HG02885 (cell line): Measurements from ENCODE around the gene C13orf46.
"Not testable (repeated sequence)": the region's sequence is repeated elsewhere in the genome, so short reads cannot be mapped to it uniquely, and the experiment has no call there.

Experiments used
- ATAC-seq: cut with Tn5 transposase; IDR thresholded peaks from one replicate; pipeline ENCODE4 v1.9.1; 2021; ENCODE audit warnings: mild to moderate bottlenecking; ENCODE audit not compliant: unreplicated experiment, poor library complexity

The C13orf46 gene

DNA sequence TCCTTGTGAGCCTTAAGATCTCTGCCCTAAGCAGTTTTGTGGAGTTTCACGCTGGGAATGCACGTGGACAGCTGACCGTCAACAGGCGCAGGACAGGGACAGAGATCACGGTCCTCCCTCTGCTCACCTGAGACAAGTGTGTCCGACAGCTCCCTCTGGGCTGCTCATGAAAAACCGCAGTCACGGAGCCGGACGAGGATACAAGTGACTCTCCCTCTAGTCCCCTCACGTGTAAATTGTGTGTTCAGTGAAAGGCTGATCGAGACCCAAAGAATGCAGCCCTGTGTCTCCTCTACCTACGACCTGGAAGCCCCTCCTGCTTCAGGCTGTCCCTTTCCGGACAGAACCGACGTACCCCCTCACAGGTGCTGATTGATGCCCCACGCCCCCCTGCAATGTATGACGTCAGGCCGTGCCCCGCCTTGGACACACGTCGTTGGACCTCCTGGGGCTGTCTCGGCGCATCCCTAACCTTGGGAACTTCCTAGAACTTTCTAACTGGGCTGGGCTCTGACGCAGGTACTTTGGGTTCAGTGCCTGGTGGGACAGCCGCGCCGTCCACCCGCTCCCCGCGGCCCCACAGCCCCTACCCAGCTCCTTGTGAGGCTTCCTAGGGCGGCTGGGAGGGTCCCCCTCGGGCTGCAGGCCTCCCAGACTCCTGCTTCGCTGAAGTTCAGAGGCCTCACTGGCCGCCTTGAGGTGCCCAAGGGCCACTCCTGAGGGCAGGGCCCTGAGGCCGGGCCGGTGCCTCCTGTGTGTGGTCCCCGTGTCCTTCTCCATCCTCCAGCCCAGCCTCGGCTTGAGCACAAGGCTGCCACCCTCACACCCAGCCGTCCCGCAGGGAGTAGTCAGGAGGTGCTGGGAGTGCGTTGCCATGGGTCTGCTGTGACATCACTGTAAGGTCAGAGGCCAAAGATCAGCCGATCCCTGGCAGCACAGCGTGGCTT is at the start of gene C13orf46:
C13orf46 (minus strand) TSS at position 859 of the 947 bp plus-strand sequence; CDS start at position 780, 79 bp downstream.
- ATAC-seq = no peak

DNA sequence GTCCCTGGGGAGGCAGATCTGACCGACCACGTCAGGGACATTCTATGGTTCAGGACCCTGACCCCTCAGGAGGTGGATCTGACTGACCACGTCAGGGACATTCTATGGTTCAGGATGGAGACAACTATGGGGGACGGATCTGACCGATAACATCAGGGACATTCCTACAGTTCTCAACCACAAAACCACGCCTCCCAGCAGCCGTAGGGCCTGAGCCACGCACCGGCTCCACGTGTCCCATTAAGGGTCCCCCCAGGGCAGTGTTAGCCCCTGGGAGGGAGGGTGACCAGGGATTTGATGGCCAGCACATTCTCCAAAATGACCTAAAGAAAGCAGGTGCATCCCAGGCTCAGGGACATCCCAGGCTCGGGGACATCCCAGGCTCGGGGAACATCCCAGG is 49.0 kb upstream of the C13orf46 start:
- ATAC-seq = no peak

DNA sequence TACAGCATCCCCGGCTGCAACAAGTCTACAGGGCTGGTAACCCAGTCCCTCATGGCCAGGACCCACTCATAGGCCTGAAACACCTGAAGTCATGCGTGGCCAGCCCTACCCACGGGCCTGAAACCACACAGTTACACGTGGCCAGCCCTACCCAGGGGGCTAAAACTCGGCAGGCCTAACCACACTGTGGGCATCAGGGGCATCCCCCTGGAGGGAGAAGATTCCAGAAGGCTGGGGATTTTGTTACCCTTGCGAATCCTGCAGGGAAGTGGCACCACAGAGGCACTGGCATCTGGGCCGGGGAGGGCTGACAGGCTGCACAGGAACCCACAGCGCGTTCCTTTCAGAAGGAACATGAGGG is 48.4 kb upstream of the C13orf46 start:
- ATAC-seq = no peak

DNA sequence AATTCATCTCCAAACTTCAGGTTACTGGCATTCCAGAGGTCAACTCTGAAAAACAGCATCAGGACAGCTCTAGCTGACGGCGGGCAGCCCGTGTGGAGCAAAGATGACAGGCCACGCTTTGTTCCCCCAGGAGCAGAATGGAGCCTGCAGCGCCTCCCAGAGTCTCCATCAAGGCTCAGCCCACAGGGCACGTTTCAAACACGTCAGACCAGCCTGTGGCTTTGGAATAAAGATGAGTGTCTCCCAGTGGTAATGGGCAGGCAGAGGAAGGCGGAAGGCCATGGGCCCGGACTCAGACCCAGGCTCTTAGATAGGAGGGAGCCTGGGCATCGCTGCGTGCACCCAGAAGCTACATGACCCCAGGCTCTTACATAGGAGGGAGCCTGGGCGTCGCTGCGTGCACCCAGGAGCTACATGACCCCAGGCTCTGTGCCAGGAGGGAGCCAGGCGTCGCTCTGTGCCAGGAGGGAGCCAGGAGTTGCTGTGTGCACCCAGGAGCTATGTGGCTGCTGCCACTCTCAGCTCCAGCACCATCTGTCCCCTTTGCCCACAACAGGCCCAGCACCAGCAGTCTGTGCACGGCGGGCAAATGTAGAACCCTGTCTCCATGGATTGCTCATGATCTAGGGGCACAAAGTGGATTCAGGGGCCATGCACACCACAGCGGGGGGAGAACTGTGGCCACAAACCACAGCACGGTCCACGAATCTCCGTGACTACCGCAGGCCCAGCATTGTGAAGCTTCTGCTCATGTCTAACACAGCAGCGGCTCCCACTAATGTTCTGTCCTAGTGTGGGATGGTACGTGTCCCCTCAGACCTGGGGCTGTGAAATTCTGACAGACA is 47.8 kb upstream of the C13orf46 start:
- ATAC-seq = no peak

DNA sequence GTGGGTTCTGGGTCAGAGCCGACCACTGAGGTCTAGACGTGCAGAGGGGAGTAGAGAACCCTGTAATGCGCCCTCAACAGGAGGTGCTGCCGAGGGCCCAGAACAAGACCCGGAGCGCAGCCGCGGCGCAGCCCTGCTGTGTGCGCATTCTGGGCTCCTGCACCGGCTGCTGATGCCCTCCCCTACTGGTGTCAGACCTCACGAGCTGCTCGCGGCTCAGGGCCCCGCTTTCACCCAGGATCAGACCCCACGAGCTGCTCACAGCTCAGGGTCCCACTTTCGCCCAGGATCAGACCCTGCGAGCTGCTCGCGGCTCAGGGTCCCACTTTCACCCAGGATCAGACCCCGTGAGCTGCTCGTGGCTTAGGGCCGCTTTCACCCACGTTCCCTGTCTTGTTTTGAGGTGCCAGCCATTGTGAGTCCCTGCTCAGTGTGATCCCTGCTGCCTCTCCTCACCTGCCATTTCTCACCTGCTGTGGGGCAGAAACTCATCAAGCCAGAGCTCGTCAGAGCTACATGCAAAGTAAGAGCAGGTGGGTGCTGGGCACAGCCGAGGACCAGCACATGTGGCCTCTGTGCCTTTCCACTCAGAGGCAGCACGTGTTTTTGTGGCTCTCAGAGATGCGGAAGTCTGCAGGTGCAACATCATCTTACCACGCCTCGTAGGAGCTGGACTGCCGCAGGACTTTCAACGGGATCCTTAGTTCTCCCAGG is 47.0 kb upstream of the C13orf46 start:
- ATAC-seq = no peak

- ATAC-seq = not testable (repeated sequence)
Measured at GRCh38 chr13:114020134-114020533, 46.3 kb upstream of the C13orf46 start.

- no peak for ATAC-seq
Measured at GRCh38 chr13:114019367-114019766, 45.5 kb upstream of the C13orf46 start.

DNA sequence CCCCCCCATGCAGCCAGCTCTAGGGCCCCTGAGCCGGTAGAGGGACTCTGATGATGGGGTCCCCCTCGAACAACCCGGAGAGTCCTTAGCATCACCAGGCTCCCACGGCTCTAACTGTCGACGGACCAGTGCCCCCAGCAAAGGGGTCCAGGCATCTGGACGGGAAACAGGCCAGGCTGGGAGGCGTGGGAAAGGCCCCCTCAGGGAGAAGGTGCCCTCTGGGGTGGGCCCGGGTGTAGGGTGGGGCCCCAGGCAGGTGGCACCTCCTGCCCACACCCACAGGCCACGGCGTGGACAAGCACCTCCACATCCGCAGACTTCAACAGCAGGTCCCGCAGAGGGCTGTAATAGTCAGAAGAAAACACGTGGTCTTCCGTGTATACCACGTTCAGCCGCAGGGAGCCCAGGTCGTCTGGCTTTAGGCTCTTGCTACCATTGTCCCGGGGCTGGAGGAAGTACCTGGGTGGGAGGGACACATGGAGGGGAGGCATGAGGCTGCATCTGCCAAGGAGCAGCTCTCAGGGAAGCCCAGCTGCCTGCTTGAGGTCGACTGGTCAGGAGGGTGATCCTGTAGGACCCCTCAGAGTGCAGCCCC is 44.7 kb upstream of the C13orf46 start:
- no peak for ATAC-seq

- ATAC-seq = no peak
Measured at GRCh38 chr13:114017966-114018365, 44.1 kb upstream of the C13orf46 start.

DNA sequence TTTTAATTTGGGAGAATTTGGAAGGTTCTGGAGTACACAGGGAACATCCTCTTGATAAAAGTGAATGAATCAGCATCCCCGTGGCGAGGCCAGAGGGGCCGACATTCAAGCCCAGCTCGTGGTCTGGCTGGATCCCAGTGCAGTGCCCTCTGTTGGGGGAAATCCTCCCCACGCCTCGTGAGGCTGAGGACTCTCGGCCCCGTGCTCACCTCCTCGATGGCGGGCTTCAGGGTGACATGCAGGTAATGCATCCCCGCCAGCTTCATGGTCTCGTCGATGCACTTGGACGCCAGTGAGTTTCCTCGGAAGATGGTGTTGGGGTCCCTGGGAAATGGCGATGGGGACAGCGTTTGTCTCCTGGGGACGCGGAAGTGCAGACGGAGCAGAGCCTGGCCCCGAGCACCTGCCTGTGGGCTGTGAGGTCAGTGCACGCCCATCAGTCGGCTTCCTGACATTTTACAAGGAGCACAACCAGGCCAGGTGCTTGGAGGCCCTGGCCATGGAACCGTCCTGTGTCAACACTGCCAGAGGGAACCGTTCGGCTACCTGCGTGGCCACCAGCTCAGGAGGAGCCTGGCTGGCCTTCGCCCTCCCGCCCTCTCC is 43.3 kb upstream of the C13orf46 start:
- no peak for ATAC-seq

DNA sequence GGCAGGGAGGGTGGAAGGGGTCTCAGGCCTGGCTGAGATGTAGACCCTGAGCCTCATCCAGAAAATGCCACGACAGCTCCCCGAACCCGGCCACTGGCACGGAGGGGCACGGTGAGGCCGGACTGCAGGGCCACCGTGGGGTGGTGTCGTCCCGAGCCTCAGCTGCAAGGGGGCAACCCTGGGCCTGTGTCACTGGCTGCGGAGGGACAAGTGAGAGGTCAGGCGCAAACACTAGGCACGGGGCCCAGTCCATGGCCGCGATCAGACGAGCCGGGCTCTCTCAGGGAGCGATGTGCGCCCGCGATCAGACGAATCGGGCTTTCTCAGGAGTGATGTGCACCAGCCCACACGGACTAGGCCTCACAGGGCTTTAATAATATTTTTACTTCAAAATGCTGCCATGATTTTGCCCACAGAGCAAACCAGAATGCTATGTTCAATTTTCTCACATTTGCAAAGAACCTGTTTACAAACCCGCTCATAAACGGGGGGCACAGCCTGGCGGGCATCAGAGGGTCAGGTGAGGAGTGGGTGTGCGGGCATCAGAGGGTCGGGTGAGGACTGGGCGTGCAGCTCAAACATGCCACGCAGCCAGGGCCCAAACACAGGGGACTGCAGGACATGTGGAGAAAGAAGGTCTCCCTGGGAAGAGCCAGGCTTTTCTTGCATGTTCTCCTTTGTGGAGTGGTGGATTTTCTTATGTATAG is 42.6 kb upstream of the C13orf46 start:
- no peak for ATAC-seq

- ATAC-seq = no peak
Measured at GRCh38 chr13:114015969-114016295, 42.1 kb upstream of the C13orf46 start.

- ATAC-seq = no peak
Measured at GRCh38 chr13:114015111-114015968, 41.5 kb upstream of the C13orf46 start.

- no peak for ATAC-seq
Measured at GRCh38 chr13:114013952-114014629, 40.2 kb upstream of the C13orf46 start.

DNA sequence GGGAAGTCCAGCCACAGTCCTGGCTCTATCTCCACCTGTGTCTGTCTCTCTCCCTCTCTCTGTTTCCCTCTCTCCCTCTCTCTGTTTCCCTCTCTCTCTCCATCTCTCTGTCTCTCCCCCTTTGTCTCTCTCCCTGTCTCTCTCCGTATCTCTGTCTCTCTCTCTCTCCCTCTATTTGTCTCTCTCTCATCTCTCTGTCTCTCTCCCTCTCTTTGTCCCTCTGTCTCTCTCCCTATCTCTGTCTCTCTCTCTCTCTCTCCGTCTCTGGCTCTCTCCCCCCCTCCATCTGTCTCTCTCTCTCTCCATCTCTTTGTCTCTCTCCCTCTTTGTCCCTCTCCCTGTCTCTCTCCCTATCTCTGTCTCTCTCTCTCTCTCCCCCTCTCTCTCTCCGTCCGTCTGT is 39.5 kb upstream of the C13orf46 start:
- no peak for ATAC-seq

GRCh38 chr13:114012921-114013320 is 39.0 kb upstream of the C13orf46 start:
- no peak for ATAC-seq

DNA sequence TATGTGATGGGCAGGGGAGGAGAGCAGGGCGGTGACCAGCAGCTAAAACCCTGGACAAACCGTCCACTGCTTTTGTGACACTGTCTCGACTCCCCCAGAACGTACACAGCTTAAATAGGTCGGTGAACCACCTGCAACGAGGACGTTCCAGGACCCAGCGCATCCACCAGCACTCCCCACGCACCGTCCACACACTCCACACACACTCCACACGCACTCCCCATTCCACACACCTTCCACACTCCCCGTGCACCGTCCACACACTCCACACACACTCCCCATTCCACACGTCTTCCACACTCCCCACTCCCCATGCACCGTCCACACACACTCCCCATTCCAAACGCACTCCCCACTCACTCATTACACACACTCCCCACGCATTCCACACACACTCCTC is 38.3 kb upstream of the C13orf46 start:
- ATAC-seq = no peak

DNA sequence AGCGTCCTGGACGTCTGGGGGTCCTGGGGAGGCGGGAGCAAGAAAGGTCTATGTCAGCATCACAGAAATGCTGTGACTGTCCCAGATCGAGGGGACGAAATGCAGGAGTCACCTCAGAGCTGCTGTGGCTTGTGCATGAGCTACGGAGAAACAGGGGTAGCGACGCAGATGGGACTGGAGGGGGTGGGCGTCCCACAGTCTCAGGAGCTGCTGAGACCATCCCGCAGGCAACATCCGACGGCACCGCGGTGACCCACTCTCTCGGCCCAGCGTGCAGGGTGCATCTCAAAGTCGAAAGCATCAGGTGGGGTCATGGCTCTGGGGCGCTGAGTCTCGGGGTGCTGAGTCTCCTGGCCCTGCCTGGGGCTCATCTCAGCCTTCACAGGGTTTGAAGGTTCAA is 37.4 kb upstream of the C13orf46 start:
- ATAC-seq = no peak
